Tibial nerve (tissue), 4 donors: Measurements from ENCODE around the gene NDUFA13.

ENCODE experiments used
- EP300 ChIP-seq, 2 donors: sonication (generic); formaldehyde crosslinking; IDR thresholded peaks; one replicate each; pipeline ENCODE4 v1.6.1; 2017; ENCODE audit warnings: antibody characterized with exemption in 2 of 2, mild to moderate bottlenecking in 1 of 2
- POLR2A ChIP-seq, 2 donors: fragments of 450-650 bp; IDR thresholded peaks; one replicate each; pipeline ENCODE4 v1.6.1; 2017; ENCODE audit warnings: antibody characterized with exemption in 2 of 2, mild to moderate bottlenecking in 2 of 2, moderate library complexity in 2 of 2
- TF ChIP-seq, protein P1 (sequence below), 5 experiments: fragments of 200-600 bp in 3 of 5; fragments of 450-650 bp in 2 of 5; sonication (generic) in 3 of 5; IDR thresholded peaks; one replicate each; pipeline ENCODE4 v1.5.1; 2016 to 2019; ENCODE audit warnings: antibody characterized with exemption in 5 of 5, mild to moderate bottlenecking in 3 of 5, moderate library complexity in 2 of 5

- TF ChIP-seq, protein P1, sequence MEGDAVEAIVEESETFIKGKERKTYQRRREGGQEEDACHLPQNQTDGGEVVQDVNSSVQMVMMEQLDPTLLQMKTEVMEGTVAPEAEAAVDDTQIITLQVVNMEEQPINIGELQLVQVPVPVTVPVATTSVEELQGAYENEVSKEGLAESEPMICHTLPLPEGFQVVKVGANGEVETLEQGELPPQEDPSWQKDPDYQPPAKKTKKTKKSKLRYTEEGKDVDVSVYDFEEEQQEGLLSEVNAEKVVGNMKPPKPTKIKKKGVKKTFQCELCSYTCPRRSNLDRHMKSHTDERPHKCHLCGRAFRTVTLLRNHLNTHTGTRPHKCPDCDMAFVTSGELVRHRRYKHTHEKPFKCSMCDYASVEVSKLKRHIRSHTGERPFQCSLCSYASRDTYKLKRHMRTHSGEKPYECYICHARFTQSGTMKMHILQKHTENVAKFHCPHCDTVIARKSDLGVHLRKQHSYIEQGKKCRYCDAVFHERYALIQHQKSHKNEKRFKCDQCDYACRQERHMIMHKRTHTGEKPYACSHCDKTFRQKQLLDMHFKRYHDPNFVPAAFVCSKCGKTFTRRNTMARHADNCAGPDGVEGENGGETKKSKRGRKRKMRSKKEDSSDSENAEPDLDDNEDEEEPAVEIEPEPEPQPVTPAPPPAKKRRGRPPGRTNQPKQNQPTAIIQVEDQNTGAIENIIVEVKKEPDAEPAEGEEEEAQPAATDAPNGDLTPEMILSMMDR (IDR thresholded peaks at IDR 0.05), result no peak
- TF ChIP-seq POLR2A (IDR thresholded peaks at IDR 0.05) (no peak), EP300 (IDR thresholded peaks at IDR 0.05) (no peak)
Measured at GRCh38 chr19:19475849-19476828, 39.9 kb upstream of the NDUFA13 start.
